ENCODE data around the gene JARID2. TPM values are rescaled to one million over a fixed set of nuclear protein-coding genes. Genes with fewer than 3 reads are reported as not detected.

JARID2 gene
- total and polyA plus RNA-seq, 9 of the 15 experiments (the other 6 are each of a cell fraction or from before 2014, with no cell fraction given), result 5.0 to 29.0 (median 15.6) TPM

GRCh38 chr6:15287670-15288375, 42.0 kb downstream of the JARID2 start (continued):
- TF ChIP-seq NFXL1 (CRISPR knock-in tag; IDR thresholded peaks at IDR 0.05) (no peak), ZNF449 (CRISPR knock-in tag; IDR thresholded peaks at IDR 0.05) (no peak), ZNF133 (CRISPR knock-in tag; IDR thresholded peaks at IDR 0.05) (no peak), SUPT5H (IDR thresholded peaks at IDR 0.05) (no peak), TAF1 (IDR thresholded peaks at IDR 0.05; ENCODE audit: control insufficient read depth, extremely low read depth, insufficient read depth, low read length, severe bottlenecking) (no peak), ARID4B (CRISPR knock-in tag; IDR thresholded peaks at IDR 0.05) (no peak), NFE2L1 (tag; IDR thresholded peaks at IDR 0.05; ENCODE audit: borderline replicate concordance, low read depth) (no peak), REST (IDR thresholded peaks at IDR 0.05; ENCODE audit: borderline replicate concordance) (peak; percentile 18; the same call in 1 of the 2 replicates), REST (CRISPR knock-in tag; IDR thresholded peaks at IDR 0.05; ENCODE audit: low read depth) (no peak)

Data from K562 (cell line).